ENCODE measurements around the gene TRNP1. TPM values are rescaled to one million over a fixed set of nuclear protein-coding genes. Genes with fewer than 3 reads are reported as not detected.

TRNP1 gene
- total and polyA plus RNA-seq, 2 experiments from 2014 or later: 19.1 to 327 TPM

DNA sequence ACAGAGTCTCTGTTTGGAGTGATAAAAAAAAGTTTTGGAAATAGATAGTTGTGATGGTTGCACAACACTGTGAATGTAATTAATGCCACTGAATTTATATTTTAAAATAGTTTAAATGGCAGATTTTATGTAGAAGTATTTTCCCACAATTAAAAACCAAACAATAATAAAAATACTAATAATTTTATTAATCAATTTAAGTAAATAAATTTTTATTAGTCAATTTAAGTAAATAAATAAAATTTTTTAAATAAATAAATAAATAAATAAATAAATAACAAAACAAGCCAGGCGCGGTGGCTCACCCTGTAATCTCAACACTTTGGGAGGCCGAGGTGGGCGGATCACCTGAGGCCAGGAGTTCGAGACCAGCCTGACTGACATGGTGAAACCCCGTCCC is 28.3 kb upstream of the TRNP1 start:
- no peak overlapping the region for H3K4me2 ChIP-seq (ENCODE audit: unreplicated experiment)
- DNase-seq: no peak
- H3F3A ChIP-seq (ENCODE audit: insufficient read depth): peaks cover 22% of the 10 kb centered on the region
- H3K27me3 ChIP-seq (replicated peaks; ENCODE audit: insufficient read depth): no peaks in the 10 kb centered on the region
- no peak overlapping the region for H3K27ac ChIP-seq
- H3K4me1 ChIP-seq (ENCODE audit: insufficient read depth): peaks cover 13% of the 10 kb centered on the region
- no peaks in the 10 kb centered on the region for H4K20me1 ChIP-seq (ENCODE audit: insufficient read depth)
- H3K9ac ChIP-seq: no peak overlapping the region
- H3K36me3 ChIP-seq (ENCODE audit: low read depth): no peaks in the 10 kb centered on the region
- no peaks in the 10 kb centered on the region for H3K9me3 ChIP-seq (ENCODE audit: low read depth)
- no peak overlapping the region for H2AFZ ChIP-seq
- H3K79me2 ChIP-seq (ENCODE audit: insufficient read depth): no peaks in the 10 kb centered on the region
- TF ChIP-seq EZH2 (IDR thresholded peaks at IDR 0.05; ENCODE audit: insufficient read depth, poor library complexity, severe bottlenecking) (no peak), EZH2phosphoT487 (IDR thresholded peaks at IDR 0.05; ENCODE audit: insufficient read depth, low read depth) (no peak)
- H3K9me2 ChIP-seq (ENCODE audit: insufficient read depth): no peaks in the 10 kb centered on the region
- in situ Hi-C loops (cut with MboI): no loop called here
- H3K4me3 ChIP-seq: no peak overlapping the region
- 83 to 93% methylated on average over 6 of the region's 6 CpGs for WGBS, 2 experiments (ENCODE audit: low coverage in 1 of 2, low lambda C conversion rate in 2 of 2, missing lambda C conversion rate in 2 of 2)

DNA sequence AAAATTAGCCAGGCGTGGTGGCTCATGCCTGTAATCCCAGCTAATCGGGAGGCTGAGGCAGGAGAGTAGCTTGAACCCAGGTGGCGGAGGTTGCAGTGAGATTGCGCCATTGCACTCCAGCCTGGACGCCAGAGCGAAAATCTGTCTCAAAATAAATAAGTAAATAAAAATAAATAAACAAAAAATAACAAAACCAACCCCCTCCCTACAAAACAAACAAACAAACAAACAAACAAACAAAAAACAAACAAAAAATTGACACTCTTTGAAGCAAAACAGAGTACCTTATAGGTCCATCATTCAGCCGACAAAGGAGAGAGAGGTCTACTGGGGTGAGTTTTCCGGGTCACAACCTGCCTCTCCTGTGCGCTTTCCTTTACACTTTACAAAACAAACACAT is 27.9 kb upstream of the TRNP1 start:
- in situ Hi-C loops (cut with MboI): no loop called here
- Histone ChIP-seq H2AFZ (no peak overlapping the region), H3K79me2 (ENCODE audit: insufficient read depth) (no peaks in the 10 kb centered on the region)

DNA sequence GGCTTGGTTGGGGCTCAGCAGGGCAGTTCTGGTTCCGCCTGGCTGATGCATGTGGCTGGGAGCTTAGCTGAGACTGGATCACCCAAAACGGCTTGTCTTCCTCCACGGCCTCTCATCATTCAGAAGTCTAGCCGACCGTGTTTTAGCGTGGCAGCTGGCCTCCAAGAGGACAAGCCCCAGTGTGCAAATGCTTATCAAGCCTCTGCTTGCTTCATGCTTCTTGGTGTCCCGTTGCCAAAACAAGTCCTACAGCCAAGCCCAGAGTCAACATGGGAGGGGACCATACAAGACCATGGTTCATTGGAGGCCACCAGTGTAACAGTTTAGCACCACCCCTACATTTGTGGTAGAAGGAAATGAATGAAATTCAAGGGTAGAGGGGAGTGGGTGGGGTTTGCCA is 22.7 kb upstream of the TRNP1 start:
- in situ Hi-C loops (cut with MboI): no loop called here
- Histone ChIP-seq H3F3A (ENCODE audit: insufficient read depth) (no peaks in the 10 kb centered on the region), H3K36me3 (ENCODE audit: low read depth) (no peaks in the 10 kb centered on the region), H3K9me3 (ENCODE audit: low read depth) (no peaks in the 10 kb centered on the region), H3K9ac (no peak overlapping the region), H3K9me2 (ENCODE audit: insufficient read depth) (no peaks in the 10 kb centered on the region), H4K20me1 (ENCODE audit: insufficient read depth) (no peaks in the 10 kb centered on the region), H3K27ac (no peak overlapping the region), H3K79me2 (ENCODE audit: insufficient read depth) (no peaks in the 10 kb centered on the region), H2AFZ (no peak overlapping the region), H3K4me3 (no peak overlapping the region), H3K27me3 (replicated peaks; ENCODE audit: insufficient read depth) (no peaks in the 10 kb centered on the region), H3K4me1 (ENCODE audit: insufficient read depth) (peaks cover 7% of the 10 kb centered on the region; the same call in 1 of the 2 replicates), H3K4me2 (ENCODE audit: unreplicated experiment) (no peak overlapping the region)
- TF ChIP-seq EZH2 (IDR thresholded peaks at IDR 0.05; ENCODE audit: insufficient read depth, poor library complexity, severe bottlenecking) (no peak), EZH2phosphoT487 (IDR thresholded peaks at IDR 0.05; ENCODE audit: insufficient read depth, low read depth) (no peak)
- WGBS, 2 experiments (ENCODE audit: low coverage in 1 of 2, low lambda C conversion rate in 2 of 2, missing lambda C conversion rate in 2 of 2): 82 to 85% methylated on average over 7 of the region's 7 CpGs
- DNase-seq: no peak

More for the DNA sequence above, 27.9 kb upstream of the TRNP1 start:
- Histone ChIP-seq H3K4me1 (ENCODE audit: insufficient read depth) (peaks cover 12% of the 10 kb centered on the region), H4K20me1 (ENCODE audit: insufficient read depth) (no peaks in the 10 kb centered on the region), H3K27me3 (replicated peaks; ENCODE audit: insufficient read depth) (no peaks in the 10 kb centered on the region), H3K4me2 (ENCODE audit: unreplicated experiment) (no peak overlapping the region), H3K36me3 (ENCODE audit: low read depth) (no peaks in the 10 kb centered on the region), H3K4me3 (no peak overlapping the region), H3K9ac (no peak overlapping the region), H3K9me3 (ENCODE audit: low read depth) (no peaks in the 10 kb centered on the region), H3K27ac (no peak overlapping the region), H3K9me2 (ENCODE audit: insufficient read depth) (no peaks in the 10 kb centered on the region), H3F3A (ENCODE audit: insufficient read depth) (peaks cover 20% of the 10 kb centered on the region)
- no peak for DNase-seq
- WGBS, 2 experiments (ENCODE audit: low coverage in 1 of 2, low lambda C conversion rate in 2 of 2, missing lambda C conversion rate in 2 of 2): 88 to 92% methylated on average over 9 of the region's 9 CpGs
- TF ChIP-seq EZH2 (IDR thresholded peaks at IDR 0.05; ENCODE audit: insufficient read depth, poor library complexity, severe bottlenecking): no peak
- no peak for TF ChIP-seq EZH2phosphoT487 (IDR thresholded peaks at IDR 0.05; ENCODE audit: insufficient read depth, low read depth)

DNA sequence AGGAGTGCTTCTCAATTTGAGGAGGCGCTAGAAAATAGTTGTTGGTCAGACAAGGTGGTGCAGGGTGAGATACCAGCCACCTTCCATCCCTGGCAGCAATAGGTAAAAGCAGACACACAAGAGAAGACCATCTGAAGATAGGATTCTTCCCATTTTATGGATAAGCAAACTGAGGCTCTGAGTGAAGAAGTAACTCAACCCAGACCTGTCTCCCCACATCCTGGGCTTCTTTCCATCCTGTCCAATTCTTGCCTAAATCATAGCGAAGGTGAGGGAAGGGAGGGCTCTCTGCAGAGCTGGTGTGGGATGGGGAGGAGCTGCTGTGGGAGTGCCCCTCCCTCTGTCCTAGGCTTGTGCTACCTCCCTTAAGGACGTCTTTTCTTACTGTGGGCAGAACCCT is 21.9 kb upstream of the TRNP1 start:
- DNase-seq: no peak
- H2AFZ ChIP-seq: no peak overlapping the region
- H3K4me2 ChIP-seq (ENCODE audit: unreplicated experiment): no peak overlapping the region
- H3K4me1 ChIP-seq (ENCODE audit: insufficient read depth): peaks cover 7% of the 10 kb centered on the region; the same call in 1 of the 2 replicates
- H3K4me3 ChIP-seq: no peak overlapping the region
- in situ Hi-C loops (cut with MboI): no loop called here
- TF ChIP-seq EZH2 (IDR thresholded peaks at IDR 0.05; ENCODE audit: insufficient read depth, poor library complexity, severe bottlenecking) (no peak), EZH2phosphoT487 (IDR thresholded peaks at IDR 0.05; ENCODE audit: insufficient read depth, low read depth) (no peak)
- no peaks in the 10 kb centered on the region for H3K9me2 ChIP-seq (ENCODE audit: insufficient read depth)
- no peaks in the 10 kb centered on the region for H3F3A ChIP-seq (ENCODE audit: insufficient read depth)
- no peaks in the 10 kb centered on the region for H3K36me3 ChIP-seq (ENCODE audit: low read depth)
- no peak overlapping the region for H3K9ac ChIP-seq
- no peaks in the 10 kb centered on the region for H3K79me2 ChIP-seq (ENCODE audit: insufficient read depth)
- no peaks in the 10 kb centered on the region for H3K27me3 ChIP-seq (replicated peaks; ENCODE audit: insufficient read depth)
- 82% methylated on average over 3 of the region's 3 CpGs for WGBS, 2 experiments (ENCODE audit: low coverage in 1 of 2, low lambda C conversion rate in 2 of 2, missing lambda C conversion rate in 2 of 2)
- no peak overlapping the region for H3K27ac ChIP-seq
- H3K9me3 ChIP-seq (ENCODE audit: low read depth): no peaks in the 10 kb centered on the region
- no peaks in the 10 kb centered on the region for H4K20me1 ChIP-seq (ENCODE audit: insufficient read depth)

DNA sequence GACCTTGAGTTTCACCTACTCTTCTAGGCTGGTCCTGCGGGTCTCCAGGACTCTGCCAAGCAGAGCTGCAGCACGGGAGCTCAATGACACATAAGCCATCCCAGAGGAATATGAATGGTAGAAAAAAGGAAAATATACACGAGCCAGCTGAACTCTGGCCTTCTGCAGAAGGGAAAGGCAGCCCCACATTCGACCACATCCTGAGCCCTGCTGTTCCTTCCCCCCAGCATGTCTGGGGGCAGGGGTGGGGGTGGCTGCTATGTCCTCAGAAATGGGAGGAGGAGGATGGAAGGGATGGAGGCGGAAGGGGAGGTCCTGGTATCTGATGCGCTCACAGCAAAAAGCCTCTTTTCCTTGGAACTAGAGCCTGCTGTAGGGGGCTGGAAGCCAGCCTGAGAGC is 21.1 kb upstream of the TRNP1 start:
- H3K4me2 ChIP-seq (ENCODE audit: unreplicated experiment): no peak overlapping the region

More for the DNA sequence above, 21.1 kb upstream of the TRNP1 start:
- Histone ChIP-seq H3K79me2 (ENCODE audit: insufficient read depth) (no peaks in the 10 kb centered on the region), H3F3A (ENCODE audit: insufficient read depth) (no peaks in the 10 kb centered on the region), H2AFZ (no peak overlapping the region), H4K20me1 (ENCODE audit: insufficient read depth) (no peaks in the 10 kb centered on the region), H3K36me3 (ENCODE audit: low read depth) (no peaks in the 10 kb centered on the region), H3K9me3 (ENCODE audit: low read depth) (no peaks in the 10 kb centered on the region), H3K9me2 (ENCODE audit: insufficient read depth) (no peaks in the 10 kb centered on the region), H3K27ac (no peak overlapping the region), H3K4me1 (ENCODE audit: insufficient read depth) (peaks cover 7% of the 10 kb centered on the region; the same call in 1 of the 2 replicates), H3K27me3 (replicated peaks; ENCODE audit: insufficient read depth) (no peaks in the 10 kb centered on the region), H3K4me3 (no peak overlapping the region), H3K9ac (no peak overlapping the region)
- no peak for TF ChIP-seq EZH2phosphoT487 (IDR thresholded peaks at IDR 0.05; ENCODE audit: insufficient read depth, low read depth)
- TF ChIP-seq EZH2 (IDR thresholded peaks at IDR 0.05; ENCODE audit: insufficient read depth, poor library complexity, severe bottlenecking): no peak
- in situ Hi-C loops (cut with MboI): no loop called here
- peak; percentile 38 for DNase-seq
- 31 to 38% methylated on average over 6 of the region's 6 CpGs for WGBS, 2 experiments (ENCODE audit: low coverage in 1 of 2, low lambda C conversion rate in 2 of 2, missing lambda C conversion rate in 2 of 2)

All from GM23248 (cell line).